Tibial nerve (tissue), 3 donors: ENCODE results near the gene HBZ.

Experiments used
- CTCF ChIP-seq, 5 experiments: fragments of 200-600 bp in 3 of 5; fragments of 450-650 bp in 2 of 5; sonication (generic) in 3 of 5; IDR thresholded peaks; one replicate each; pipeline ENCODE4 v1.5.1; 2016 to 2019; ENCODE audit warnings: antibody characterized with exemption in 5 of 5, mild to moderate bottlenecking in 3 of 5, moderate library complexity in 2 of 5
- POLR2A ChIP-seq, 2 donors: fragments of 450-650 bp; IDR thresholded peaks; one replicate each; pipeline ENCODE4 v1.6.1; 2017; ENCODE audit warnings: antibody characterized with exemption in 2 of 2, mild to moderate bottlenecking in 2 of 2, moderate library complexity in 2 of 2

GRCh38 chr16:191831-192230 is 39.4 kb downstream of the HBZ start:
- TF ChIP-seq CTCF (IDR thresholded peaks at IDR 0.05) (no peak), POLR2A (IDR thresholded peaks at IDR 0.05) (no peak)
